ENCODE measurements around the gene LATS2.
A peak's percentile ranks its signal among the peaks of the same experiment; 100 is the strongest.
"Not testable (repeated sequence)": the region's sequence is repeated elsewhere in the genome, so short reads cannot be mapped to it uniquely, and the experiment has no call there.

The LATS2 gene

GRCh38 chr13:20955496-20955895, 105.9 kb downstream of the LATS2 start:
- TF ChIP-seq, protein P1, sequence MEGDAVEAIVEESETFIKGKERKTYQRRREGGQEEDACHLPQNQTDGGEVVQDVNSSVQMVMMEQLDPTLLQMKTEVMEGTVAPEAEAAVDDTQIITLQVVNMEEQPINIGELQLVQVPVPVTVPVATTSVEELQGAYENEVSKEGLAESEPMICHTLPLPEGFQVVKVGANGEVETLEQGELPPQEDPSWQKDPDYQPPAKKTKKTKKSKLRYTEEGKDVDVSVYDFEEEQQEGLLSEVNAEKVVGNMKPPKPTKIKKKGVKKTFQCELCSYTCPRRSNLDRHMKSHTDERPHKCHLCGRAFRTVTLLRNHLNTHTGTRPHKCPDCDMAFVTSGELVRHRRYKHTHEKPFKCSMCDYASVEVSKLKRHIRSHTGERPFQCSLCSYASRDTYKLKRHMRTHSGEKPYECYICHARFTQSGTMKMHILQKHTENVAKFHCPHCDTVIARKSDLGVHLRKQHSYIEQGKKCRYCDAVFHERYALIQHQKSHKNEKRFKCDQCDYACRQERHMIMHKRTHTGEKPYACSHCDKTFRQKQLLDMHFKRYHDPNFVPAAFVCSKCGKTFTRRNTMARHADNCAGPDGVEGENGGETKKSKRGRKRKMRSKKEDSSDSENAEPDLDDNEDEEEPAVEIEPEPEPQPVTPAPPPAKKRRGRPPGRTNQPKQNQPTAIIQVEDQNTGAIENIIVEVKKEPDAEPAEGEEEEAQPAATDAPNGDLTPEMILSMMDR (IDR thresholded peaks at IDR 0.05; ENCODE audit: control insufficient read depth, extremely low read depth, insufficient read depth) = no peak
- DNase-seq (ENCODE audit: low read depth) = no peak
- H3K4me3 ChIP-seq (ENCODE audit: low read depth, low read length) = no peak overlapping the region

DNA sequence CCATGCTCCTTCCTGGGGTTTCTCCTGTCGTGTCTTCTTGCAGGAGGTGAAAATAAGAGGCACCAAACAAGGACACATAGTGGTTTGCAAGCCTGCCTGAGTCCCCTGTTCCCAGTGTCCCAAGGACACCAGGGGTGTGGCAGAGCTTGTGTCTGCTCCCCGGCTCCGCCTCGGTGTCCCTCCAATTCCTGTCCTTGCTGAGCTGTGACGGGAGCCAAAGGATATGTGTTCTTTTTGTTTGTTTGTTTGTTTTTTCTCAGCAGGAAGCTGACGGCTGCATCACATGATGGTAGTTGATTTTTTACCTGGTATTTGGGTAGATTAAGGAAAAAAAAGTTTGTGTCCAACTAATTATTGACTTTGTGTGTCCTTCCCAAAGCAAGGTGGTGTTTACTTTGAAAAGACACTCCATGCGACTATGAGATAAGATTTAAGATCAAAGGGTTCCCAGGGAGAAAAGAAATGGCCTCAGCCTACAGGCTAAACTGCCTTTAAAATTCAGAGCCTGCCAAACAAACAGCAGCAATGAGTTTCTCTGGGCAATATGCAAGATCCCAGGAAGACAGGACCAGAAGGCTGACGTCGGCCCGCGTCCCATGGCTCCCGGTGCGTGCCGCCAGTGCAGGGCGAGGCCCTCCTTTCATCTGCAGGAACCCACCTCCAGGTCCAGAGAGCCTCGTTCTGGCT, 108.0 kb downstream of the LATS2 start:
- TF ChIP-seq, protein P1 (IDR thresholded peaks at IDR 0.05; ENCODE audit: control insufficient read depth, extremely low read depth, insufficient read depth) = no peak

GRCh38 chr13:20952838-20953237, 108.5 kb downstream of the LATS2 start:
- H3K4me3 ChIP-seq (ENCODE audit: low read depth, low read length) = no peak overlapping the region
- TF ChIP-seq, protein P1 (IDR thresholded peaks at IDR 0.05; ENCODE audit: control insufficient read depth, extremely low read depth, insufficient read depth) = no peak
- DNase-seq (ENCODE audit: low read depth) = no peak

More for the DNA sequence above, 108.0 kb downstream of the LATS2 start:
- DNase-seq (ENCODE audit: low read depth) = peak; percentile 30
- no peak overlapping the region for H3K4me3 ChIP-seq (ENCODE audit: low read depth, low read length)

GRCh38 chr13:20948001-20948400, 113.4 kb downstream of the LATS2 start:
- not testable (repeated sequence) for H3K4me3 ChIP-seq (ENCODE audit: low read depth, low read length); DNase-seq (ENCODE audit: low read depth)

DNA sequence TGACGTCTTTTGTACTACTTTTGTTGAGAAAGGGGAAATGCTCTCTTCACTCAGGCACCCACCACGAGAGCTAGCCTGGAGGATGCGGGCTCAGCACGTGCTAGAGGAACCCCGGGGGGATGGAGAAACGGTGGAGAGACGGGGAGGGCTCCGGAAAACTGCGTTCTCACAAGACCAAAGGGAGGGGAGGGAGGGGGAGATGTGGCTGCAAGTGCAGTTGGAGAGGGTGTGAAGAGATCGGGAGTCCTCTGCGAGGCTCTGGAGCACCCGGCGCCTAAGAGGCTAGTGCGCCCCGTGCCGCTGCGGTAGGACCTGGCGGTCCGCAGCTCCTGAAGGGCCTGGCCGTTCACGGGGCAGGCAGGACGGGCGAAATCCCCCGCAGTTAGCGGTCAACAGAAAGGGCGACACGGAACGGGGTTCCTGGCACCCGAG, 115.4 kb downstream of the LATS2 start:
- DNase-seq (ENCODE audit: low read depth) = no peak
- H3K4me3 ChIP-seq (ENCODE audit: low read depth, low read length) = no peak overlapping the region
- TF ChIP-seq, protein P1 (IDR thresholded peaks at IDR 0.05; ENCODE audit: control insufficient read depth, extremely low read depth, insufficient read depth) = no peak

DNA sequence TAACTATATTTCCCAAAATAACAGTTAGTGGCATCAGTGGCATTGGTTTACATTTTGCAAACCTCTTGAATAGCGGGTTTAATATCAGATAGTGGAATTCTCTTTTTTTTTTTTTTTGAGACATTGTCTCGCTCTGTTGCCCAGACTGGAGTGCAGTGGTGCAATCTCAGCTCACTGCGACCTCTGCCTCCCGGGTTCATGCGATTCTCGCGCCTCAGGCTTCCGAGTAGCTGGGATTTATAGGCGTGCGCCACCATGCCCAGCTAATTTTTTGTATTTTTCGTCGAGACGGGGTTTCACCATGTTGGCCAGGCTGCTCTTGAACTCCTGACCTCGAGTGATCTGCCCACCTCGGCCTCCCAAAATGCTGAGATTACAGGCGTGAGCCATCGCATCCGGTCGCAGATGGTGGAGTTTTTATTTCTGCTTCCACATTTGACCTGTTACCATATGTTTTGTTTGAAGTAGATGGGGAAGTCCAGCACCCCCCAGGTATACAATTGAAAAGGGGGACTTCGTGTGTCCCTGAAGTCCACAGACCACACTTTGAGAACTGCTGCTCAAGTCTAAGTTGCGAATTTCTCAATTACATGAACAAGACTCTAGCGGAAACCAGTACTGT, 118.3 kb downstream of the LATS2 start:
- no peak overlapping the region for H3K4me3 ChIP-seq (ENCODE audit: low read depth, low read length)
- TF ChIP-seq, protein P1 (IDR thresholded peaks at IDR 0.05; ENCODE audit: control insufficient read depth, extremely low read depth, insufficient read depth) = no peak
- no peak for DNase-seq (ENCODE audit: low read depth)

DNA sequence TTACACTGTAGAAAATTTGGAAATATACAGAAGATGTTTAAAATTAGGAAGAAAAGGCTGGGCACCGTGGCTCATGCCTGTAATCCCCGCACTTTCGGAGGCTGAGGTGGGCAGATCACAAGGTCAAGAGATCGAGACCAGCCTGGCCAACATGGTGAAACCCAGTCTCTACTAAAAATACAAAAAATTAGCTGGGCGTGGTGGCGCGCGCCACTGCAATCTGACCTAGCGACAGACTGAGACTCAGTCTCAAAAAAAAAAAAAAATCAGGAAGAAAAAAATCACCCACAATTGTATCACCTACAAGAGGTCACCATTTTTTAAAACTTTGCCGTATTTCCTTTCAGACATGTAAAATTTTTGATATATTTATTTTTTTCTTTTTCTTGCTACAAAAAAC, 120.9 kb downstream of the LATS2 start:
- DNase-seq (ENCODE audit: low read depth); H3K4me3 ChIP-seq (ENCODE audit: low read depth, low read length): not testable (repeated sequence)

DNA sequence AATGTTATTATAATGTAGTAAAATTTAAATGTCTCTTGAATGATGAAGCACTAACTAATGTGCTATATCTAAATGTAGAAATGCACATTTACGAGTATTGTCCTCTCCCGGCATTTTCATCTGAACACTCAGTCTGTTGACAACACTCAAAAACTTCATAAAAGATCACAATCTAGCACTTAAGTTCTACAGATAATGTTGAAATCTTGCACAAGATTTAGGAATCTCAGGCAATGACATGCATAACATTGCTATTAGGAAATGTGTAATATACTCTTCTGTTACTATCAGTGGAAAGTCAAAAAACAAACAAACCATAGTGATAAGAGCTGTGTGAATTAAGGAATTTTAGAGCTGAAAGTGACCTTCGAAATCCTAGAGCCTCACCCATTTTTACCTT, 121.3 kb downstream of the LATS2 start:
- TF ChIP-seq, protein P1 (IDR thresholded peaks at IDR 0.05; ENCODE audit: control insufficient read depth, extremely low read depth, insufficient read depth) = no peak
- no peak overlapping the region for H3K4me3 ChIP-seq (ENCODE audit: low read depth, low read length)
- DNase-seq (ENCODE audit: low read depth) = no peak

Measured in LNCaP clone FGC (cell line).